Adrenal gland (tissue), 12 donors: ENCODE measurements around the gene NCDN. TPM values are rescaled to one million over a fixed set of nuclear protein-coding genes. Genes with fewer than 3 reads are reported as not detected.

Experiments used
- DNase-seq, 7 donors: peaks; one replicate each; pipeline ENCODE4 v3.0.0-alpha.2; 2019 to 2020
- H3K27ac ChIP-seq, 5 donors: fragments of 200-600 bp; sonication (generic) in 4 of 5; 1 replicate in 3 of 5; 2 replicates in 2 of 5; pipeline versions ENCODE4 v1.5.1 to v1.8.0; 2016 to 2020; ENCODE audit warnings: mild to moderate bottlenecking in 1 of 5
- H3K27me3 ChIP-seq: fragments of 200-600 bp; 2 replicates; pipeline ENCODE4 v1.8.0; 2021
- H3K36me3 ChIP-seq, 2 donors: fragments of 200-600 bp; replicated peaks in 1 of 2; 1 replicate in 1 of 2; 2 replicates in 1 of 2; pipeline versions ENCODE4 v1.5.1 to v1.8.0; 2018 to 2022
- H3K4me1 ChIP-seq, 2 donors: fragments of 200-600 bp; replicated peaks in 1 of 2; 1 replicate in 1 of 2; 2 replicates in 1 of 2; pipeline versions ENCODE4 v1.5.1 to v1.8.0; 2018 to 2021
- H3K4me3 ChIP-seq, 4 donors: fragments of 200-600 bp; sonication (generic) in 3 of 4; one replicate each; pipeline ENCODE4 v1.5.1; 2016 to 2018
- H3K9me3 ChIP-seq, 3 donors: fragments of 200-600 bp; sonication (generic) in 1 of 3; replicated peaks in 1 of 3; 1 replicate in 2 of 3; 2 replicates in 1 of 3; pipeline versions ENCODE4 v1.5.1 to v1.8.0; 2016 to 2021
- CTCF ChIP-seq, 6 experiments: fragments of 450-650 bp in 4 of 6; fragments of 200-600 bp in 2 of 6; sonication (generic) in 1 of 6; IDR thresholded peaks; 1 replicate in 5 of 6; 2 replicates in 1 of 6; pipeline versions ENCODE4 v1.5.1 to v1.8.0; 2016 to 2021; ENCODE audit warnings: antibody characterized with exemption in 6 of 6, mild to moderate bottlenecking in 2 of 6, moderate library complexity in 1 of 6
- POLR2A ChIP-seq, 2 donors: fragments of 450-650 bp; IDR thresholded peaks; one replicate each; pipeline ENCODE4 v1.6.1; 2017; ENCODE audit warnings: antibody characterized with exemption in 2 of 2, mild to moderate bottlenecking in 2 of 2, moderate library complexity in 1 of 2
- WGBS, 4 donors: extraction: QIAGEN DNeasy Blood & Tissue Kit in 2 of 4; methylation state at CpG; one replicate each; pipeline versions ENCODE4 v1.1.5 to v1.1.7; 2013 to 2017; 5-methylcytosine and 5-hydroxymethylcytosine counted together
- intact Hi-C, 2 donors: fragments of 100-400 bp; cut with DNase I; formaldehyde crosslinking; loops; one replicate each; pipeline versions ENCODE4 v1.14.1 to v1.15.0; 2022 to 2023
- polyA plus RNA-seq, 3 donors: library from polyadenylated mRNA; stranded (reverse); fragments of 200-250 nt in 2 of 3; fragments of 350-450 nt in 1 of 3; fragmentation: Illumina TruSeq in 1 of 3; extraction: RNeasy Lipid Tissue Mini Kit (QIAGEN cat#74804) in 1 of 3; gene quantifications; one replicate each; pipeline ENCODE4 v1.2.3, GENCODE V29; 2013 to 2014
- total RNA-seq, 9 donors: library from RNA; depleted of rRNA in 4 of 9; stranded (reverse); fragments of >200 nt in 4 of 9; fragments of 120-200 nt in 1 of 9; fragmentation: NEBNext Ultra II Directional in 1 of 9; extraction: Animal tissue kit (Norgen Biotek cat#: 25700) in 1 of 9; gene quantifications; one replicate each; pipeline versions ENCODE4 v1.1.0 to v1.2.4, GENCODE V29; 2013 to 2023
- donor health status: healthy with polysubstance abuse.
- donor health status: Bipolar disorder and iron deficiency.
- donor health status: DM: yes; HTN: yes; CAD: no.
- donor health status: DM: no; HTN: no; CAD: no.
- donor health status: DM: no; HTN: no; CAD: no.
- donor health status: DM: yes; HTN: yes; CAD: no.

Gene NCDN
- total and polyA plus RNA-seq, 12 donors: 12.0 to 49.3 (median 38.7) TPM

GRCh38 chr1:35597870-35598269, 40.3 kb downstream of the NCDN start:
- no peak overlapping the region for H3K27ac ChIP-seq
- H3K4me3 ChIP-seq: no peak overlapping the region
- no peak for DNase-seq
- WGBS, 4 donors: 86 to 90% (median 88%) methylated on average over 5 of the region's 5 CpGs
- intact Hi-C loops: no loop called here
- H3K9me3 ChIP-seq: no peaks in the 10 kb centered on the region
- H3K4me1 ChIP-seq: no peaks in the 10 kb centered on the region
- TF ChIP-seq POLR2A (IDR thresholded peaks at IDR 0.05) (no peak), CTCF (IDR thresholded peaks at IDR 0.05) (no peak)
- peaks cover 0 to 19% of the 10 kb centered on the region in 2 donors for H3K36me3 ChIP-seq
- H3K27me3 ChIP-seq: no peaks in the 10 kb centered on the region

DNA sequence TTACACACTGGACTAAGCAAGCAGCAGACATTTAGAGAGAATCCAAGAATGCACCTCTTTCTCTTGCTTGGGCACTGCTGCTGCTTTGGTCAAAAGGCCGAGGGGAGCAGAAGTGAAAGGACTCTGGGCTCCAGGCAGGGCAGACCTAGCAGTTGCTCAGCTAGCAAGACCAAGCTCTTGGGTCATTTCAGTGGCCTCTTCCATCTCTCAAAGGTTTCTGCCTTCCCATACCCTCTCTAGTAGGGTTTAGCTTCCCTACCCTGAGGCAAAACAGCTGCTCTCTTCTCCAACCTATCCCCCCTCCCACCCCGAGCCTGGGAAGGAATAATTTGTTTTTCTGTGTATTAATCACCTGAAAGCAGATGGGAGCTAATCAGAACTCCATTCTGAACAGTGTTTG, 41.3 kb downstream of the NCDN start:
- no peaks in the 10 kb centered on the region for H3K9me3 ChIP-seq
- intact Hi-C loops: no loop called here
- TF ChIP-seq CTCF (IDR thresholded peaks at IDR 0.05) (no peak), POLR2A (IDR thresholded peaks at IDR 0.05) (no peak)
- H3K27ac ChIP-seq: no peak overlapping the region
- no peak for DNase-seq
- H3K36me3 ChIP-seq: peaks cover 0 to 29% of the 10 kb centered on the region in 2 donors
- no peaks in the 10 kb centered on the region for H3K4me1 ChIP-seq
- H3K27me3 ChIP-seq: no peaks in the 10 kb centered on the region
- H3K4me3 ChIP-seq: no peak overlapping the region
- WGBS, 4 donors: 70 to 97% (median 78%) methylated on average over 2 of the region's 2 CpGs

DNA sequence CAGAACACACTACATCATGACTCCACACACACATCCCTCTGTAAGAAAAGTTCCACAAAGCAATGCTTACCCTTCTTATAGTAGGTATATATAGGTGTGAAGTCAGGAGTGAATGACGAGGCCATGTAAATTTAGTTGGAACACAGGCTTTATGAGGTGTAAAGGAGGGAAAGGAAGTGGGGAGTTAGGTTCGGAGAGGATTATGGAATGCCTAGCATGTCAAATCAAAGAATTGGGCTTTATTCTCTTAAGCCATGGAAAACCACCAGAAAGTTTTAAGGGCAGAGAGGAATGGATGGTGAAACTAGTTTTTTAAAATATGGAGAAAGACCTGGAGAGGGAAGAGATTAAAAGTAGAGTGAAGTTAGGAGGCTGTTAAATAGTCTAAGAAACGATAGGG, 41.8 kb downstream of the NCDN start:
- no peak for TF ChIP-seq CTCF (IDR thresholded peaks at IDR 0.05)
- TF ChIP-seq POLR2A (IDR thresholded peaks at IDR 0.05): no peak
- Histone ChIP-seq H3K4me1 (no peaks in the 10 kb centered on the region), H3K27me3 (no peaks in the 10 kb centered on the region), H3K4me3 (no peak overlapping the region), H3K9me3 (no peaks in the 10 kb centered on the region), H3K36me3 (peaks cover 0 to 34% of the 10 kb centered on the region in 2 donors), H3K27ac (no peak overlapping the region)
- intact Hi-C loops: no loop called here
- DNase-seq: no peak
- WGBS, 4 donors: 77 to 91% (median 89%) methylated on average over 3 of the region's 3 CpGs

DNA sequence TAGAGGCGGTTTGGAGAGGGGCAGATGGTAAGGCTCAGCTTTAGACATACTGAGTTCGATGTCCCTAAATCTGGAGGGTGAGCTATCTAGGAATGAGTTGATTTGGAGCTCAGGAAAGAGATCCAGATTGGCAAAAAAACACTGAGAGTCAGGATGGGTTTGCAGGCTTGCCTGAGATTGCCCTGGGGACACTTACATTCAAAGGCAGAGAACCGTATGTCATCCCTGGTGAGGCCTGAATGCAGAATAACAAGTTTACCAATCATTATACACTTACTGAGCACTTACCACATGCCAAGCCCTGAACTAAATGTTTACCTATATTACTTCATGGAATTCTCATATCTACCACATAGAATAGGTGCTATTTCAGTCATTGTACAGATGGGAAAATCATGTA, 43.0 kb downstream of the NCDN start:
- Histone ChIP-seq H3K4me1 (no peaks in the 10 kb centered on the region), H3K36me3 (peaks cover 0 to 41% of the 10 kb centered on the region in 2 donors), H3K9me3 (no peaks in the 10 kb centered on the region), H3K27ac (no peak overlapping the region), H3K4me3 (no peak overlapping the region), H3K27me3 (no peaks in the 10 kb centered on the region)
- TF ChIP-seq POLR2A (IDR thresholded peaks at IDR 0.05) (no peak), CTCF (IDR thresholded peaks at IDR 0.05) (no peak)
- no peak for DNase-seq
- WGBS, 4 donors: 93 to 96% (median 94%) methylated on average over 3 of the region's 3 CpGs
- intact Hi-C loops: no loop called here
